ENCODE data around the gene PTGER4.
"Not testable (repeated sequence)": the region's sequence is repeated elsewhere in the genome, so short reads cannot be mapped to it uniquely, and the experiment has no call there.

Gene PTGER4

GRCh38 chr5:40655138-40655537 lies 24.6 kb upstream of the PTGER4 start:
- no peak overlapping the region for H3K27ac ChIP-seq
- H3K79me2 ChIP-seq (ENCODE audit: insufficient read depth, low read depth), result no peaks in the 10 kb centered on the region
- no peak overlapping the region for H3K4me2 ChIP-seq
- H2AFZ ChIP-seq (ENCODE audit: low read depth), result no peak overlapping the region
- no peak overlapping the region for H3K9ac ChIP-seq
- peaks cover 33% of the 10 kb centered on the region for H3K4me1 ChIP-seq (ENCODE audit: low read depth, poor library complexity, severe bottlenecking)
- H3K4me3 ChIP-seq (IDR thresholded peaks at IDR 0.05; ENCODE audit: insufficient read depth, low read depth, low read length), result no peak overlapping the region
- no peak for TF ChIP-seq CTCF (conservative IDR thresholded peaks at IDR 0.05; ENCODE audit: low read depth, low read length)
- no peaks in the 10 kb centered on the region for H3K36me3 ChIP-seq (ENCODE audit: insufficient read depth)
- no peaks in the 10 kb centered on the region for H3K27me3 ChIP-seq (ENCODE audit: insufficient read depth, low read depth)
- no peaks in the 10 kb centered on the region for H4K20me1 ChIP-seq (ENCODE audit: insufficient read depth)

GRCh38 chr5:40656091-40656490 lies 23.6 kb upstream of the PTGER4 start:
- H4K20me1 ChIP-seq (ENCODE audit: insufficient read depth); H3K4me2 ChIP-seq; H3K27me3 ChIP-seq (ENCODE audit: insufficient read depth, low read depth); H3K79me2 ChIP-seq (ENCODE audit: insufficient read depth, low read depth); H3K9ac ChIP-seq; H3K36me3 ChIP-seq (ENCODE audit: insufficient read depth); H2AFZ ChIP-seq (ENCODE audit: low read depth); H3K4me3 ChIP-seq (IDR thresholded peaks at IDR 0.05; ENCODE audit: insufficient read depth, low read depth, low read length); H3K27ac ChIP-seq: not testable (repeated sequence)
- H3K4me1 ChIP-seq (ENCODE audit: low read depth, poor library complexity, severe bottlenecking), result peaks cover 33% of the 10 kb centered on the region

- Histone ChIP-seq H4K20me1 (ENCODE audit: insufficient read depth) (no peaks in the 10 kb centered on the region), H3K4me3 (IDR thresholded peaks at IDR 0.05; ENCODE audit: insufficient read depth, low read depth, low read length) (no peak overlapping the region), H3K4me1 (ENCODE audit: low read depth, poor library complexity, severe bottlenecking) (peaks cover 33% of the 10 kb centered on the region), H3K27ac (no peak overlapping the region), H3K36me3 (ENCODE audit: insufficient read depth) (no peaks in the 10 kb centered on the region), H2AFZ (ENCODE audit: low read depth) (no peak overlapping the region), H3K9ac (no peak overlapping the region), H3K27me3 (ENCODE audit: insufficient read depth, low read depth) (no peaks in the 10 kb centered on the region), H3K4me2 (no peak overlapping the region), H3K79me2 (ENCODE audit: insufficient read depth, low read depth) (no peaks in the 10 kb centered on the region)
- TF ChIP-seq CTCF (conservative IDR thresholded peaks at IDR 0.05; ENCODE audit: low read depth, low read length), result no peak
These were observed 22.9 kb upstream of the PTGER4 start for GRCh38 chr5:40656766-40657165.

GRCh38 chr5:40660751-40661150 lies 19.0 kb upstream of the PTGER4 start:
- Histone ChIP-seq H3K4me2 (no peak overlapping the region), H2AFZ (ENCODE audit: low read depth) (no peak overlapping the region), H3K4me1 (ENCODE audit: low read depth, poor library complexity, severe bottlenecking) (no peaks in the 10 kb centered on the region), H4K20me1 (ENCODE audit: insufficient read depth) (no peaks in the 10 kb centered on the region), H3K79me2 (ENCODE audit: insufficient read depth, low read depth) (no peaks in the 10 kb centered on the region), H3K36me3 (ENCODE audit: insufficient read depth) (no peaks in the 10 kb centered on the region), H3K4me3 (IDR thresholded peaks at IDR 0.05; ENCODE audit: insufficient read depth, low read depth, low read length) (no peak overlapping the region), H3K27ac (no peak overlapping the region), H3K27me3 (ENCODE audit: insufficient read depth, low read depth) (no peaks in the 10 kb centered on the region), H3K9ac (no peak overlapping the region)
- TF ChIP-seq CTCF (conservative IDR thresholded peaks at IDR 0.05; ENCODE audit: low read depth, low read length), result no peak

- Histone ChIP-seq H3K4me3 (IDR thresholded peaks at IDR 0.05; ENCODE audit: insufficient read depth, low read depth, low read length) (no peak overlapping the region), H3K27ac (no peak overlapping the region), H3K79me2 (ENCODE audit: insufficient read depth, low read depth) (no peaks in the 10 kb centered on the region), H3K4me2 (no peak overlapping the region), H3K4me1 (ENCODE audit: low read depth, poor library complexity, severe bottlenecking) (no peaks in the 10 kb centered on the region), H3K27me3 (ENCODE audit: insufficient read depth, low read depth) (no peaks in the 10 kb centered on the region), H3K9ac (no peak overlapping the region), H3K36me3 (ENCODE audit: insufficient read depth) (no peaks in the 10 kb centered on the region), H2AFZ (ENCODE audit: low read depth) (no peak overlapping the region), H4K20me1 (ENCODE audit: insufficient read depth) (no peaks in the 10 kb centered on the region)
- TF ChIP-seq CTCF (conservative IDR thresholded peaks at IDR 0.05; ENCODE audit: low read depth, low read length), result no peak
These were observed 13.9 kb upstream of the PTGER4 start for GRCh38 chr5:40665635-40666298.
